Measurements from ENCODE around the gene SLC26A8. TPM values are rescaled to one million over a fixed set of nuclear protein-coding genes. Genes with fewer than 3 reads are reported as not detected.

Gene SLC26A8
- total and polyA plus RNA-seq, 2 of the 13 experiments (the other 11 are each of a cell fraction or from before 2014, with no cell fraction given): 0.46 TPM; not detected in 1

DNA sequence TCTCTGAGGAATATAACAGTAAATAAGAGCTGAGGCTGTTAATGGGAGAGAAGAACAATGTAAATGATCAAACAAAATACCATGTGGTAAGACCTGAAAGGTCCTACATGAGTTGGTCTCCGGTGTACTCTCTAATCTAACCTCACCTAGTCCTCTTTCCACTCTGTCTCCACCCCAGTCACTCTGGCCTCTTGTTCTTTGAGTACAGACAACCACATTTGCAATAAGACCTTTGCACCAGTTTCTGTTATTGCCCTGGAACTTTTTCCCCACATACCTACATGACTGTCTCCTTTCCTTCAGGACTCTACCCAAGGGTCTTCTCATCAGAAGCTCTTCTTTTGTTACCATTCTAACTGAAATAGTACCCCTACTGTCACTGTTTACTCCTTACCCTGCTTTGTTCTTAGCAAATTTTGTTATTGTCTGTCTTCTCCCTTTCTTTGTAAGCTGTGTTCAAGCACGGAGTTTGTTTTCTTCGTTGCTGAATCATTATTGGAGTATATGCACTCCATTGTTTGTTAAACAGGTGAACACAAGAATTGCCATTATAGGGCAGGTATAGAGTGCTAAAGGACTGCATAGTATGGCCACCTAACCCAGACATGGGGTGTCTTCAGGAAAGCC is 40.4 kb upstream of the SLC26A8 start (continued):
- TF ChIP-seq ZXDC (CRISPR knock-in tag; IDR thresholded peaks at IDR 0.05) (no peak), ATF4 (CRISPR knock-in tag; IDR thresholded peaks at IDR 0.05) (0 out of 4 replicates have a peak, but pooled peaks of 1 of the 2 experiments have one; percentile 14), ZMYM4 (CRISPR knock-in tag; IDR thresholded peaks at IDR 0.05) (peak; percentile 77), ZKSCAN1 (IDR thresholded peaks at IDR 0.05; ENCODE audit: low read length) (no peak), LRRFIP1 (CRISPR knock-in tag; conservative IDR thresholded peaks at IDR 0.05) (no peak), ZNF878 (CRISPR knock-in tag; IDR thresholded peaks at IDR 0.05) (peak; percentile 43; the same call in 1 of the 2 replicates), TOE1 (CRISPR knock-in tag; IDR thresholded peaks at IDR 0.05) (peak; percentile 47; the same call in 1 of the 2 replicates), MXI1 (IDR thresholded peaks at IDR 0.05; ENCODE audit: borderline replicate concordance, low read depth, low read length) (peak; percentile 31; the same call in 1 of the 3 replicates), KDM3A (CRISPR knock-in tag; IDR thresholded peaks at IDR 0.05; ENCODE audit: low read depth) (peak; percentile 79; the same call in 1 of the 2 replicates), YEATS4 (CRISPR knock-in tag; IDR thresholded peaks at IDR 0.05; ENCODE audit: borderline replicate concordance) (peak; percentile 57; the same call in 1 of the 2 replicates), MED1 (CRISPR knock-in tag; IDR thresholded peaks at IDR 0.05) (peak; percentile 77), CREB1 (IDR thresholded peaks at IDR 0.05) (no peak), CREB1 (CRISPR knock-in tag; IDR thresholded peaks at IDR 0.05) (peak; percentile 65), SKI (IDR thresholded peaks at IDR 0.05; ENCODE audit: partially characterized antibody) (peak; percentile 62), ZNF7 (CRISPR knock-in tag; IDR thresholded peaks at IDR 0.05) (0 out of 2 replicates have a peak, but pooled peaks have one; percentile 35), ZNF564 (CRISPR knock-in tag; IDR thresholded peaks at IDR 0.05) (no peak)
- TF ChIP-seq, protein P1, sequence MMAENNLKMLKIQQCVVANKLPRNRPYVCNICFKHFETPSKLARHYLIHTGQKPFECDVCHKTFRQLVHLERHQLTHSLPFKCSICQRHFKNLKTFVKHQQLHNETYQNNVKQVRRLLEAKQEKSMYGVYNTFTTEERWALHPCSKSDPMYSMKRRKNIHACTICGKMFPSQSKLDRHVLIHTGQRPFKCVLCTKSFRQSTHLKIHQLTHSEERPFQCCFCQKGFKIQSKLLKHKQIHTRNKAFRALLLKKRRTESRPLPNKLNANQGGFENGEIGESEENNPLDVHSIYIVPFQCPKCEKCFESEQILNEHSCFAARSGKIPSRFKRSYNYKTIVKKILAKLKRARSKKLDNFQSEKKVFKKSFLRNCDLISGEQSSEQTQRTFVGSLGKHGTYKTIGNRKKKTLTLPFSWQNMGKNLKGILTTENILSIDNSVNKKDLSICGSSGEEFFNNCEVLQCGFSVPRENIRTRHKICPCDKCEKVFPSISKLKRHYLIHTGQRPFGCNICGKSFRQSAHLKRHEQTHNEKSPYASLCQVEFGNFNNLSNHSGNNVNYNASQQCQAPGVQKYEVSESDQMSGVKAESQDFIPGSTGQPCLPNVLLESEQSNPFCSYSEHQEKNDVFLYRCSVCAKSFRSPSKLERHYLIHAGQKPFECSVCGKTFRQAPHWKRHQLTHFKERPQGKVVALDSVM (CRISPR knock-in tag; IDR thresholded peaks at IDR 0.05): peak; percentile 54; the same call in 1 of the 2 replicates
- TF ChIP-seq, protein P2, sequence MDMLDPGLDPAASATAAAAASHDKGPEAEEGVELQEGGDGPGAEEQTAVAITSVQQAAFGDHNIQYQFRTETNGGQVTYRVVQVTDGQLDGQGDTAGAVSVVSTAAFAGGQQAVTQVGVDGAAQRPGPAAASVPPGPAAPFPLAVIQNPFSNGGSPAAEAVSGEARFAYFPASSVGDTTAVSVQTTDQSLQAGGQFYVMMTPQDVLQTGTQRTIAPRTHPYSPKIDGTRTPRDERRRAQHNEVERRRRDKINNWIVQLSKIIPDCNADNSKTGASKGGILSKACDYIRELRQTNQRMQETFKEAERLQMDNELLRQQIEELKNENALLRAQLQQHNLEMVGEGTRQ (IDR thresholded peaks at IDR 0.05; ENCODE audit: low read depth, low read length): no peak
- TF ChIP-seq, protein P2 (CRISPR knock-in tag; IDR thresholded peaks at IDR 0.05; ENCODE audit: borderline replicate concordance): no peak
